OCI-LY1 (cell line): ENCODE results near the gene KRTAP1-1.

Source experiments
- EZH2 ChIP-seq: fragments of 200-600 bp; sonication (generic), shearing (Covaris generic); IDR thresholded peaks from 2 replicates; pipeline ENCODE4 v1.8.0; 2017; ENCODE audit warnings: borderline replicate concordance, mixed run types, mild to moderate bottlenecking, antibody characterized with exemption, low read length, moderate library complexity, mixed read lengths
- TF ChIP-seq, protein P1 (sequence below): fragments of 200-600 bp; sonication (generic), shearing (Covaris generic); IDR thresholded peaks from 2 replicates; pipeline ENCODE4 v1.5.1; 2017; ENCODE audit warnings: mild to moderate bottlenecking, antibody characterized with exemption, low read length, moderate library complexity, mixed read lengths

DNA sequence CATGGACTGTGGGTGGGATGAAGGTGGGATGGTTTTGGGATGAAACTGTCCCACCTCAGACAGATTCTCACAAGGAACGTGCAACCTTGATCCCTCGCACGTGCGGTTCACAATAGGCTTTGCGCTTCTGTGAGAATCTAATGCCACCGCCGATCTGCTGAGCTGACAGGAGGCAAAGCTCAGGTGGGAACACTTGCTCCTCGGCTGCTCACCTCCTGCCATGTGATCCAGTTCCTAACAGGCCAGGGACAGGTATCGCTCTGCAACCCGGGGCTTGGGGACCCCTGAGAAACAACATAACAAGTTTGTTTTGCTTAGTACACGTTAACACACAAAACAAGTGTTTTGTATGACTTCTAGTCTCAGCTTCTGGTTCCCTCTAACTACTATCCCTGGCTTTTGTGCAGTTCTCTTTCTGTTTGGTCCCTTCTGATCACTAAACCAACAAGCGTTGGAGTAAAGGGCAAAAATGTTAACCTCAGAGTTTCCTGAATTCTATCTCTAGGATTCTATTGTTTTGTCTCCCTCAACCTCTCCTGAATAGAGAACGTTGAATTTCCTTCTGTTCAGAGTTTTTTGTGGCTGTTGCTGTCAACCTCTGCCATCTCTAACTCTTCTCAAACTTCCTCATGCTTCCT lies 24.6 kb downstream of the KRTAP1-1 start:
- TF ChIP-seq, protein P1, sequence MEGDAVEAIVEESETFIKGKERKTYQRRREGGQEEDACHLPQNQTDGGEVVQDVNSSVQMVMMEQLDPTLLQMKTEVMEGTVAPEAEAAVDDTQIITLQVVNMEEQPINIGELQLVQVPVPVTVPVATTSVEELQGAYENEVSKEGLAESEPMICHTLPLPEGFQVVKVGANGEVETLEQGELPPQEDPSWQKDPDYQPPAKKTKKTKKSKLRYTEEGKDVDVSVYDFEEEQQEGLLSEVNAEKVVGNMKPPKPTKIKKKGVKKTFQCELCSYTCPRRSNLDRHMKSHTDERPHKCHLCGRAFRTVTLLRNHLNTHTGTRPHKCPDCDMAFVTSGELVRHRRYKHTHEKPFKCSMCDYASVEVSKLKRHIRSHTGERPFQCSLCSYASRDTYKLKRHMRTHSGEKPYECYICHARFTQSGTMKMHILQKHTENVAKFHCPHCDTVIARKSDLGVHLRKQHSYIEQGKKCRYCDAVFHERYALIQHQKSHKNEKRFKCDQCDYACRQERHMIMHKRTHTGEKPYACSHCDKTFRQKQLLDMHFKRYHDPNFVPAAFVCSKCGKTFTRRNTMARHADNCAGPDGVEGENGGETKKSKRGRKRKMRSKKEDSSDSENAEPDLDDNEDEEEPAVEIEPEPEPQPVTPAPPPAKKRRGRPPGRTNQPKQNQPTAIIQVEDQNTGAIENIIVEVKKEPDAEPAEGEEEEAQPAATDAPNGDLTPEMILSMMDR = no peak
- no peak for TF ChIP-seq EZH2
